Liver (tissue), 3 donors: ENCODE measurements around the gene CTSE.

Experiments used
- JUND ChIP-seq, 2 donors: IDR thresholded peaks; 2 replicates each; pipeline ENCODE4 v1.6.1; 2016; ENCODE audit warnings: antibody characterized with exemption in 2 of 2
- MAX ChIP-seq: IDR thresholded peaks from 2 replicates; pipeline ENCODE4 v1.6.1; 2016; ENCODE audit warnings: antibody characterized with exemption
- TF ChIP-seq, protein P1 (sequence below): fragments of 150-350 bp; IDR thresholded peaks from 2 replicates; pipeline ENCODE4 v1.5.1; 2017; ENCODE audit warnings: improper control_type of control experiment, low read depth, low read length; ENCODE audit not compliant: missing input control
- donor health status: healthy.
- donor health status: healthy.

DNA sequence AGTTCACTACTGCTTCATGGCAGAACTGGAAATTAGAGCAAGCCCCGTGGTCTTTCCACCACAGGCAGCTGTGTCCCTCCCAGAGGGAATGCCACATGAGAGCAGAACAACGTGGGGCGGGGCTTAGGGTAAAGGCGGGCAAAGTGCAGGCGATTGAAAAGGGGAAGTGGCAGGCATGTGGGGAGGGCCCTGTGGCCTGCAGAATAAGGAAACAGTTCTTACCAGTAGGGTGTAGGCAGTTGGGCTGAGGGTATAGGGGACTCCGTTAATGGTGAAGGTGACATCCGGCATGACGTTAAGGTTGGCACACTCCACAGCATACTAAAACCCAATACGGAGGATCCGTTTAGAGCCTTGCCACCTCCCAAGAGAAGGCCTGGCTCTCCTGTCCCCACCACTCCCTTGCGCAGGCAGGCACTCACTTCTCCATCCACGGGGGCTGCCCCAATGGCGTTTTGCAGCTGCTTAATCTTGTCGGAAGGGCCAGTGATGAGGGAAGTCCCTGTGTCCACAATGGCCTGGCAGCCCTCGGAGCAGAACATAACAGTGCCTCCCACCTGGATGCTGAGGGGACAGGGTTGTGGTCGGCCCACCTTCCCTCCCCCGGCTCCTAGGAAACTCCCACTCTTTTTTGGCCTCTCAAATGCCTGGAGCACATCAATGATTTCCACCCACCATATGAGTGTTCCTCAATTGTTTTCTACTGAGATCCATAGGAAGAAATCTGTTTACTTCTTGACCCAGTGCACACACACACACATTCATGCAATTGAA is 11.4 kb downstream of the CTSE start:
- TF ChIP-seq, protein P1, sequence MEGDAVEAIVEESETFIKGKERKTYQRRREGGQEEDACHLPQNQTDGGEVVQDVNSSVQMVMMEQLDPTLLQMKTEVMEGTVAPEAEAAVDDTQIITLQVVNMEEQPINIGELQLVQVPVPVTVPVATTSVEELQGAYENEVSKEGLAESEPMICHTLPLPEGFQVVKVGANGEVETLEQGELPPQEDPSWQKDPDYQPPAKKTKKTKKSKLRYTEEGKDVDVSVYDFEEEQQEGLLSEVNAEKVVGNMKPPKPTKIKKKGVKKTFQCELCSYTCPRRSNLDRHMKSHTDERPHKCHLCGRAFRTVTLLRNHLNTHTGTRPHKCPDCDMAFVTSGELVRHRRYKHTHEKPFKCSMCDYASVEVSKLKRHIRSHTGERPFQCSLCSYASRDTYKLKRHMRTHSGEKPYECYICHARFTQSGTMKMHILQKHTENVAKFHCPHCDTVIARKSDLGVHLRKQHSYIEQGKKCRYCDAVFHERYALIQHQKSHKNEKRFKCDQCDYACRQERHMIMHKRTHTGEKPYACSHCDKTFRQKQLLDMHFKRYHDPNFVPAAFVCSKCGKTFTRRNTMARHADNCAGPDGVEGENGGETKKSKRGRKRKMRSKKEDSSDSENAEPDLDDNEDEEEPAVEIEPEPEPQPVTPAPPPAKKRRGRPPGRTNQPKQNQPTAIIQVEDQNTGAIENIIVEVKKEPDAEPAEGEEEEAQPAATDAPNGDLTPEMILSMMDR: no peak
- TF ChIP-seq MAX (no peak), JUND (IDR thresholded peaks at IDR 0.05) (no peak)
